KOPT-K1 (cell line): Measurements from ENCODE around the gene MCM5.

ENCODE experiments used
- H3K27ac ChIP-seq: fragments of 200-600 bp; sonication (generic); 2 replicates; pipeline ENCODE4 v1.5.1; 2016; ENCODE audit warnings: antibody characterized with exemption, mild to moderate bottlenecking, low read depth, low read length; ENCODE audit not compliant: poor library complexity, severe bottlenecking
- H3K36me3 ChIP-seq: fragments of 200-600 bp; sonication (generic); 2 replicates; pipeline ENCODE4 v1.5.1; 2017; ENCODE audit warnings: antibody characterized with exemption, mild to moderate bottlenecking, low read length, moderate library complexity; ENCODE audit not compliant: insufficient read depth
- H3K9me3 ChIP-seq: fragments of 200-600 bp; sonication (generic); 2 replicates; pipeline ENCODE4 v1.5.1; 2017; ENCODE audit warnings: antibody characterized with exemption, low read length, mild to moderate bottlenecking; ENCODE audit not compliant: insufficient read depth, poor library complexity, severe bottlenecking

Gene MCM5

DNA sequence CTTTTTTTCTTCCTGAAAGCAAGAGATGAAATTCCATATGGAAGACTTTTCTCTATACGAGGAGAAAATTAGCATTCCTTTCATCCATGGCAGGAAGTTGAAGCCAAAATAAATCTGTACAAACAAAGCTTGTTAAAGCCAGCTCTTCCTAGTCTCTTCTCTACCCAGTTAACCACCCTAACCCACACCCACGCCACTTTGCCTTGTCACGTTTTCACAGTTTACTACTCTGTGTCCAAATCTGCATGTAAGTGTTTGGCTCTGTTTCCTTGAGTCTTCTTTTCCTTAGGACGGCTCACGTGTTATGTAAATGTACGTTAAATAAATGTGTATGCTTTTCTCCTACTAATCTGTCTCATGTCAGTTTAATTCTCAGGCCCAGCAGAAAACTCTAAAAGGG lies 26.2 kb upstream of the MCM5 start:
- H3K9me3 ChIP-seq: no peaks in the 10 kb centered on the region
- H3K27ac ChIP-seq: no peak overlapping the region
- no peaks in the 10 kb centered on the region for H3K36me3 ChIP-seq

- no peaks in the 10 kb centered on the region for H3K36me3 ChIP-seq
- no peak overlapping the region for H3K27ac ChIP-seq
- H3K9me3 ChIP-seq: no peaks in the 10 kb centered on the region
Observed at GRCh38 chr22:35375031-35375430, 24.9 kb upstream of the MCM5 start.

GRCh38 chr22:35375526-35375925 lies 24.4 kb upstream of the MCM5 start:
- Histone ChIP-seq H3K9me3 (no peaks in the 10 kb centered on the region), H3K36me3 (no peaks in the 10 kb centered on the region), H3K27ac (no peak overlapping the region)

DNA sequence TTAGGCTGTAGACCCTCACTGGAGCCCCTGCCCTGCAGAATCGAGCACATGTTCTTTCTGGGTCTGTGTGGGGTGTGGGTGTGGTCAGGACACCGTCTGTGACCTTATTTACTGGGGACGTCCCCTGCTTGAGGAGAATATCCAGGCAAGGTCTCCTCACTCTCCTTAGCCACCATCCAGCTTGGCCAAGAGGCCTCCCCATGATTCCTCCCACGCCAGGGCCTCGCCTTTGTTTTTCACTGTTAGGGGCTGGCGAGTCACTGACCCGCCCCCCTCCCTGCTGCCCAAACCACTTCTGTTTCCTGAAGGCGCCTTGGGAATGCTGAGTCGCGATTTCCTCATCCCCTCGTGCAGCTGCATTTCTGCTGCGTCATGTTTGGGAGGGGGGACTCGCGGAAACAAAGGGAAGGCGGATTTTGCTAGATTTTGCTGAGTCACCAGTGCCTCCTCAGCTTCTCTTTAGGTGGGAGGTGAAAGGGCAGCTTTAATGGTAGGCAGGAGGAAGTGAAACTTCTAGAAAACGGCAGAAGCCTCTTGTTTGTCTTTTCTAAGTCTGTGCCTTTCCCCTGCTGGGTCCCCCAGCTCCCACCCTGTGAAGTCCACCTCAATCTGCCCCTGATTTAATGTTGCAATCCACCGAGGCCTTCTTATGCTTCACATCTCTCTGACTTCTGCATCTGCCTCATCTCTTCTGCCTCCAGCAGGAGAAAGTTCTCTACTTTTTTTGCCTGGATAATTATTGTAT lies 23.0 kb upstream of the MCM5 start:
- Histone ChIP-seq H3K9me3 (no peaks in the 10 kb centered on the region), H3K36me3 (no peaks in the 10 kb centered on the region), H3K27ac (peak overlapping the region; percentile 10)

DNA sequence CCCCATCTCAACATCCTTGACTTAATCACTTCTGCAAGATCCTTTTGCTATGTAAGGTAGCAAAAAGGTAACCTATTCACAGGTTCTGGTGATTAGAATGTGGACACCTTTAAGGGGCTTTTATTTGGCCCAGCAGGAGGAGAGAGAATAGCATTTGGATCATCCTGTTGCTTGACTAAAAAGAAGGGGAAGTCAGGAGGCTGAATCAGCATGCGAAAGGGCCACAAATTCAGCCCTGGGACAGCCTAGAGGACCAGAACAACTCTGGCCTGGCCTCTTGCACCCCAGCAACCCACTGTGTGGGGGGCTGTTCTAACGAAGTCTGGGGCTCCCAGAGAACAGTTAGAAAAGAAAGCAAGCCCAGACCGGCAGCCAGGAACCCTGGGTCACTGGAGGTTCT lies 22.2 kb upstream of the MCM5 start:
- H3K27ac ChIP-seq: no peak overlapping the region
- H3K36me3 ChIP-seq: no peaks in the 10 kb centered on the region
- H3K9me3 ChIP-seq: no peaks in the 10 kb centered on the region

- no peak overlapping the region for H3K27ac ChIP-seq
Observed at GRCh38 chr22:35378621-35379020, 21.3 kb upstream of the MCM5 start.

GRCh38 chr22:35379146-35379993 lies 20.6 kb upstream of the MCM5 start:
- Histone ChIP-seq H3K27ac (no peak overlapping the region), H3K9me3 (no peaks in the 10 kb centered on the region), H3K36me3 (no peaks in the 10 kb centered on the region)

More at GRCh38 chr22:35378621-35379020, 21.3 kb upstream of the MCM5 start:
- Histone ChIP-seq H3K36me3 (no peaks in the 10 kb centered on the region), H3K9me3 (no peaks in the 10 kb centered on the region)

- no peaks in the 10 kb centered on the region for H3K9me3 ChIP-seq
- no peaks in the 10 kb centered on the region for H3K36me3 ChIP-seq
- no peak overlapping the region for H3K27ac ChIP-seq
Observed at GRCh38 chr22:35380013-35380412, 19.9 kb upstream of the MCM5 start.

DNA sequence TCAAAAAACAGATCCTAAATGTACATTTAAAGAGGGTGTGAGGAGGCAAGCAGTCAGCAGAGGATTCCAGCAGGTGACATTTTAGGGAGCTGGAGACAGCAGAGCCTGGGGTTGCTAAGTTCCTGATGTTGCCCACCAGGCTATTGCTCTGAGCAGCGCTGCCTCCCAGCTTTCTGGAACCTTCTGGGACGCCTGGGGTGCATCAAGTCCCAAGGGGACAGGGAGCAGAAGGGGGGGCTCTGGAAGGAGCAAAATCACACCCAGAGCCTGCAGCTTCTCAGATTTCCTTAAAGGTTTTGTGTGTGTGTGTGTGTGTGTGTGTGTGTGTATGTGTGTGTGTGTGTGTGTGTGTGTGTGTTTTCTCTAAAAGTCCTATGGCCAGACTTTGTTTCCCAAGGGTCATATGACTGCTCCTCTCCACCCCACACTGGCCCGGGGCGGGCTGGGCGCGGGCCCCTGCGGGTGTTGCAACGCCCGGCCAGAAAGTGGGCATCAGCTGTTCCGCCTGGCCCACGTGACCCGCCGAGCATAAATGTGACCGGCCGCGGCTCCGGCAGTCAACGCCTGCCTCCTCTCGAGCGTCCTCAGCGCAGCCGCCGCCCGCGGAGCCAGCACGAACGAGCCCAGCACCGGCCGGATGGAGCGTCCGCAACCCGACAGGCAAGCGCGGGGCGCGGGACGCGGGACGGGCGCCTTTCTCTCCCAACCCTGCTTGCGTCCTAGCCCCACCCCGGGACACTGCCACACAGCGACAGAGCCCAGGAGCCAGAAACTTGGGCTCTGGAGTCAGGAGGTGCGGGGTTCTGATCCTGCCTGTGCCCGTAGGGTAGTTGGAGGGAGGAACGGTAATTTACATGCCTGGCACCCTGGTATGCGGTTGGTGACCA lies 19.2 kb upstream of the MCM5 start, which contains the start of gene HMOX1:
HMOX1 (plus strand) TSS at position 560 of the 887 bp plus-strand sequence; CDS start at position 638, 78 bp downstream.
- no peaks in the 10 kb centered on the region for H3K36me3 ChIP-seq
- H3K27ac ChIP-seq: no peak within 1 kb of the TSS
- no peaks in the 10 kb centered on the region for H3K9me3 ChIP-seq

GRCh38 chr22:35381424-35382009 lies 18.4 kb upstream of the MCM5 start:
- H3K9me3 ChIP-seq: no peaks in the 10 kb centered on the region
- H3K36me3 ChIP-seq: no peaks in the 10 kb centered on the region
- no peak overlapping the region for H3K27ac ChIP-seq

DNA sequence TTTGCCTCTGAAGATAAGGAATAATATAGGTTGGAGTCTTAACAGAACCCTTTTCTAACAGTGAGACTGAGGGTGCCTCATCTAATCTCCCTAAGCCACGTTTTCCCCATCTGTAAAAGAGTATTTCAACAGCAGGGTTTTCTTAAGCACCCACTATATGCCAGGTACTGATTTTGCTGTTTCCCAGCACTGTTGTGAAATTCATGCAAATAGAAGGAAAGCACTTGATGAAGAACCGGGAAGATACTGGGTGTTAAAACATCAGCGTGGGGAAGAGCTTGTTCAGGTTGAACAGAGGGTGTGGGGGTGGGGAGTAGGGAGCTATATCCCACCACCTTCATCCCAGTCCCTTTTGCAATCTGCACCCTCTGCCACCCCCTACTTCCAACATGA lies 16.3 kb upstream of the MCM5 start:
- Histone ChIP-seq H3K9me3 (no peaks in the 10 kb centered on the region), H3K27ac (no peak overlapping the region), H3K36me3 (no peaks in the 10 kb centered on the region)

GRCh38 chr22:35384527-35384926 lies 15.4 kb upstream of the MCM5 start:
- no peaks in the 10 kb centered on the region for H3K9me3 ChIP-seq
- H3K27ac ChIP-seq: no peak overlapping the region
- no peaks in the 10 kb centered on the region for H3K36me3 ChIP-seq

DNA sequence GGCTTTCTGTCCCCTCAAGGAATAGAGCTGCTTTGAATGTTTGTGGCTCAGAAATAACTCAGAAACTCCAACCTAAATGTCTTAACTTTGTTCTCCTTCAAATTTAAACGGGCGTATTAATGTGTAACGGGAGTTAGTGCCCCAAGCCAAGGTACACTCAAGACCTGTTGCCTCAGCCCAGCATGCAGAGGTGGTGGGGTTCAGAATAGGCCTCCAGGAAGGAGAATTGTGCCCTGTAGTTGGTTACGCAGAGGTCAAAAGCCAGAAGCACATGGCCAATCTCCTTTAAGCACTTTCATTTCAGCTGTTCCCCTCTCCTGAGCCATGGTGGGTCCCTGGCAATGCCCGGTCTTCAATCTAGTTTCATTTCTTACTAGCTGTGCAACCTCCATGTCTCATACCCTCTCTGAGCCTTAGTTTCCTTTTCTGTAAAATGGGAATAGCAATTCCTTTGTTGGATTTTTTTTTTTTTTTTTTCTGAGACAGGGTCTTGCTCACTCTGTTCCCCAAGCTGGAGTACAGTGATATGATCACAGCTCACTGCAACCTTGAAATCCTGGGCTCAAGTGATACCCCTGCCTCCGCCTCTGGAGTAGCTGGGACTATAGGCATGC lies 14.9 kb upstream of the MCM5 start:
- no peaks in the 10 kb centered on the region for H3K36me3 ChIP-seq
- H3K27ac ChIP-seq: no peak overlapping the region
- H3K9me3 ChIP-seq: no peaks in the 10 kb centered on the region

- Histone ChIP-seq H3K36me3 (no peaks in the 10 kb centered on the region), H3K9me3 (no peaks in the 10 kb centered on the region), H3K27ac (no peak overlapping the region)
Observed at GRCh38 chr22:35386670-35387288, 13.2 kb upstream of the MCM5 start.
